OCI-LY1 (cell line): ENCODE measurements around the gene PDE9A.

ENCODE experiments used
- EZH2 ChIP-seq: fragments of 200-600 bp; sonication (generic), shearing (Covaris generic); IDR thresholded peaks from 2 replicates; pipeline ENCODE4 v1.8.0; 2017; ENCODE audit warnings: borderline replicate concordance, mixed run types, mild to moderate bottlenecking, antibody characterized with exemption, low read length, moderate library complexity, mixed read lengths
- TF ChIP-seq, protein P1 (sequence below): fragments of 200-600 bp; sonication (generic), shearing (Covaris generic); IDR thresholded peaks from 2 replicates; pipeline ENCODE4 v1.5.1; 2017; ENCODE audit warnings: mild to moderate bottlenecking, antibody characterized with exemption, low read length, moderate library complexity, mixed read lengths

DNA sequence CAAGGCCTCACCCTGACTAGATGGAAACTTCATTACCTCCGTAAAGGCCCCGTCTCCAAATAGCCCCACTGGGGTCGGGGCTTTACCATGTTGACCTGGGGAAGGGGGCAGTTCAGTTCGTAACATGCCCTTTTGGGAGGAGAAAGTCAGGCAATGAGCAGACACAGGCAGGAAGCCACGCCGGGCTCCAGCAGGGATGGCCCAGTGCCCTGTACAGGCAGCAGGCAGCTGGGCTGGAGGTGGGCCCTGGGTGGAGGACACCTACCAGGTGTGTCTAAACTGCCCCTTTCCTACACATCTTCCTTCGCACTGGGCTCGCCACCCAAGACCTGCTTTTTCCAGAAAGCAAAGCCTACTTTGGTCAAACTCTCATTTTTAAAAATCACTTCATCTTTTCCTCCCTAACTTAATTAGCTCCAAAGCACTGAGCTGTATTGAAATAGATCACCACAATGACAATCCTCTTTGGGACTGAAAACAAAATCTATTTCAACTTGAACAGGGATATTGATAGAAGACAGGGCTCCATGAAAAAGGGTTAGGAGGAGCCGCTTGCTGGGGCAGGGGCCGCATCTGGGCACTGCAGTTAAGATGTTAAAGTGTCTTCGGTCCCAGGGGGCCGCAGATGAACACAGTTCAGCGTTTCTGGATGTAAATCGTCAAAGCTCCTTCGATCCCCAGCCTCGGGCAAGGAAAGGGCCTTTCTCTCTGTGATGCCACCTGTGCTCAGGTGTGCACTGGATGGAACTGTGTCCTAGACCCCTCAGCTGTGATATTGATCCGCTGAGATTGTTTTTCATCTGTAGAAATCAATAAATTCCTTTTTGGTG lies 104.6 kb downstream of the PDE9A start:
- TF ChIP-seq, protein P1, sequence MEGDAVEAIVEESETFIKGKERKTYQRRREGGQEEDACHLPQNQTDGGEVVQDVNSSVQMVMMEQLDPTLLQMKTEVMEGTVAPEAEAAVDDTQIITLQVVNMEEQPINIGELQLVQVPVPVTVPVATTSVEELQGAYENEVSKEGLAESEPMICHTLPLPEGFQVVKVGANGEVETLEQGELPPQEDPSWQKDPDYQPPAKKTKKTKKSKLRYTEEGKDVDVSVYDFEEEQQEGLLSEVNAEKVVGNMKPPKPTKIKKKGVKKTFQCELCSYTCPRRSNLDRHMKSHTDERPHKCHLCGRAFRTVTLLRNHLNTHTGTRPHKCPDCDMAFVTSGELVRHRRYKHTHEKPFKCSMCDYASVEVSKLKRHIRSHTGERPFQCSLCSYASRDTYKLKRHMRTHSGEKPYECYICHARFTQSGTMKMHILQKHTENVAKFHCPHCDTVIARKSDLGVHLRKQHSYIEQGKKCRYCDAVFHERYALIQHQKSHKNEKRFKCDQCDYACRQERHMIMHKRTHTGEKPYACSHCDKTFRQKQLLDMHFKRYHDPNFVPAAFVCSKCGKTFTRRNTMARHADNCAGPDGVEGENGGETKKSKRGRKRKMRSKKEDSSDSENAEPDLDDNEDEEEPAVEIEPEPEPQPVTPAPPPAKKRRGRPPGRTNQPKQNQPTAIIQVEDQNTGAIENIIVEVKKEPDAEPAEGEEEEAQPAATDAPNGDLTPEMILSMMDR = no peak
- TF ChIP-seq EZH2 = no peak
